Kidney glomerular epithelial cell (primary cell): ENCODE results near the gene TRAF5.
"Not testable (repeated sequence)": the region's sequence is repeated elsewhere in the genome, so short reads cannot be mapped to it uniquely, and the experiment has no call there.

Experiments
- DNase-seq: peaks from one replicate; lab custom pipeline; 2025; lab: John Stamatoyannopoulos, UW

Gene TRAF5

GRCh38 chr1:211326528-211327345 is at the start of gene TRAF5:
TRAF5 (plus strand) TSS chr1:211326833; CDS start chr1:211353240, 26,407 bp downstream.
- DNase-seq, result no peak

GRCh38 chr1:211279340-211279739 is 47.3 kb upstream of the TRAF5 start:
- no peak for DNase-seq

GRCh38 chr1:211280910-211281309 is 45.7 kb upstream of the TRAF5 start:
- no peak for DNase-seq

GRCh38 chr1:211281320-211282022 is 45.2 kb upstream of the TRAF5 start:
- peak; percentile 55 for DNase-seq

- no peak for DNase-seq
Measured at GRCh38 chr1:211282023-211282373, 44.6 kb upstream of the TRAF5 start.

- DNase-seq, result no peak
Measured at GRCh38 chr1:211285196-211285595, 41.4 kb upstream of the TRAF5 start.

- no peak for DNase-seq
Measured at GRCh38 chr1:211287218-211287617, 39.4 kb upstream of the TRAF5 start.

GRCh38 chr1:211292411-211292810 is 34.2 kb upstream of the TRAF5 start:
- DNase-seq, result no peak

- no peak for DNase-seq
Measured at GRCh38 chr1:211296396-211296795, 30.2 kb upstream of the TRAF5 start.

- DNase-seq, result no peak
Measured at GRCh38 chr1:211305044-211305443, 21.6 kb upstream of the TRAF5 start.

- DNase-seq, result no peak
Measured at GRCh38 chr1:211309617-211310016, 17.0 kb upstream of the TRAF5 start.

- DNase-seq, result no peak
Measured at GRCh38 chr1:211313392-211313791, 13.2 kb upstream of the TRAF5 start.

GRCh38 chr1:211318576-211319280 is 7.9 kb upstream of the TRAF5 start:
- no peak for DNase-seq

GRCh38 chr1:211319892-211320291 is 6.7 kb upstream of the TRAF5 start:
- no peak for DNase-seq

- no peak for DNase-seq
Measured at GRCh38 chr1:211320980-211321379, 5.7 kb upstream of the TRAF5 start.

GRCh38 chr1:211321646-211322045 is 5.0 kb upstream of the TRAF5 start:
- DNase-seq, result not testable (repeated sequence)

GRCh38 chr1:211323156-211324063 is 3.2 kb upstream of the TRAF5 start:
- peak; percentile 80 for DNase-seq

GRCh38 chr1:211324992-211325775 is 1.4 kb upstream of the TRAF5 start:
- DNase-seq, result no peak

GRCh38 chr1:211326140-211326527 is 499 bp upstream of the TRAF5 start:
- no peak for DNase-seq

- no peak for DNase-seq
Measured at GRCh38 chr1:211327346-211327921, 801 bp downstream of the TRAF5 start.
